ENCODE measurements around the gene FIG4.
"Not testable (repeated sequence)": the region's sequence is repeated elsewhere in the genome, so short reads cannot be mapped to it uniquely, and the experiment has no call there.

Gene FIG4

DNA sequence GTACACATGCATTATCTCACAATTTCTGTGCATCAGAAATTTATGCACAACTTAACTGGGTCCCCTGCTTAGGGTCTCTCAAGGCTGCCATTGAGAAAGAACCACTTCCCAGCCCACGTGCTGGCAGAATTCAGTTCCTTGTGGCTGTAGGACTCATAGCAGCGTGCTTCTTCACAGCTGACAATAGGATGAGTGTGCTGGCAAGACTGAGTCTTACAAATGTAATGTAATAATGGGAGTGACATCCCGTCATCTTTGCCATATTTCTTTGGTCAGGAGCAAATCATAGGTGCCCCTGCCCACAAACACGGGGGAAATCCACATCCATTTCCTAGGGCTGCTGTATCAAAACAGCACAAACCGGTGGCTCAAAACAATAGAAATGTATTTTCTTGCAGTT lies 77.4 kb downstream of the FIG4 start:
- TF ChIP-seq, protein P1, sequence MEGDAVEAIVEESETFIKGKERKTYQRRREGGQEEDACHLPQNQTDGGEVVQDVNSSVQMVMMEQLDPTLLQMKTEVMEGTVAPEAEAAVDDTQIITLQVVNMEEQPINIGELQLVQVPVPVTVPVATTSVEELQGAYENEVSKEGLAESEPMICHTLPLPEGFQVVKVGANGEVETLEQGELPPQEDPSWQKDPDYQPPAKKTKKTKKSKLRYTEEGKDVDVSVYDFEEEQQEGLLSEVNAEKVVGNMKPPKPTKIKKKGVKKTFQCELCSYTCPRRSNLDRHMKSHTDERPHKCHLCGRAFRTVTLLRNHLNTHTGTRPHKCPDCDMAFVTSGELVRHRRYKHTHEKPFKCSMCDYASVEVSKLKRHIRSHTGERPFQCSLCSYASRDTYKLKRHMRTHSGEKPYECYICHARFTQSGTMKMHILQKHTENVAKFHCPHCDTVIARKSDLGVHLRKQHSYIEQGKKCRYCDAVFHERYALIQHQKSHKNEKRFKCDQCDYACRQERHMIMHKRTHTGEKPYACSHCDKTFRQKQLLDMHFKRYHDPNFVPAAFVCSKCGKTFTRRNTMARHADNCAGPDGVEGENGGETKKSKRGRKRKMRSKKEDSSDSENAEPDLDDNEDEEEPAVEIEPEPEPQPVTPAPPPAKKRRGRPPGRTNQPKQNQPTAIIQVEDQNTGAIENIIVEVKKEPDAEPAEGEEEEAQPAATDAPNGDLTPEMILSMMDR (IDR thresholded peaks at IDR 0.05) = no peak
- DNase-seq (ENCODE audit: low spot score) = no peak
- H3K27ac ChIP-seq = no peak overlapping the region
- H3K4me3 ChIP-seq = no peak overlapping the region

DNA sequence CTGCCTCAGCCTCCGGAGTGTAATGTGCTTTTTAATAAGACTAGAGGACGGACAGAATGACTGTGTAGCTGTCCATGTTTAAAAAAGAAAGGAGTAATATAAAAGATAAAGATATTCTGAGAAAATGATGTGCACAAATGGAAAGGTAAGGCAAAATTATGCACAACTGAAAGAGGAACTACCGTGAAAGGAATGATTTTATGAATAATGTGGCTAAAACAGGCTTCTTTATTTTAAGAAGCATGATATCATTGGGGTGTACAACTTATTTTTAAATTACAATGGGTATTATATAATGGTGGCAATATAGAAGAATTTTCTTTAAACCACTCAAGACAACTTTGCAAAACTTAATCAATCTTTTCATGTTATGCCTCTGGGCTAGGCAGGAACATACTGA lies 78.1 kb downstream of the FIG4 start:
- TF ChIP-seq, protein P1 (IDR thresholded peaks at IDR 0.05) = no peak
- no peak overlapping the region for H3K27ac ChIP-seq
- H3K4me3 ChIP-seq = no peak overlapping the region
- DNase-seq (ENCODE audit: low spot score) = no peak

GRCh38 chr6:109770047-109770446 lies 79.0 kb downstream of the FIG4 start:
- no peak overlapping the region for H3K27ac ChIP-seq
- TF ChIP-seq, protein P1 (IDR thresholded peaks at IDR 0.05) = no peak
- no peak for DNase-seq (ENCODE audit: low spot score)
- no peak overlapping the region for H3K4me3 ChIP-seq

DNA sequence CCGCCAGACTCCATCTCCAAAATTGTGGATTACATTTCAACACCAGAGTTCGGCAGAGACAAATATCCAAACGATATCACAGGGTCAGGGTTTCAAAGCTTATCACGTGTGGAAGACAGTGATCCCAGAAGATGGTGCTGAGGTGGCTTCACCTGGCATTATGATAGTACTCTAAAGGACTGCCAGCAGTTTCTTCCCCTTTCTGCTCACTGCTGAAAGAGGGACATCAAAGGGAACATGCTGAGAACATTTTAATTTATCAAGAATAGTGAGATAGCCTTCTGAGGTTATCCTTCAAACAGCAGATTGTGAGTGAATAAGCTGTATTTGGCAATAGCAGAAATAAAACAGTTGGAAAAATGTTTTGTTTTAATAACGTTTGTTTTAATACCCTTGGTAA lies 79.7 kb downstream of the FIG4 start:
- Histone ChIP-seq H3K4me3 (no peak overlapping the region), H3K27ac (no peak overlapping the region)
- no peak for DNase-seq (ENCODE audit: low spot score)
- TF ChIP-seq, protein P1 (IDR thresholded peaks at IDR 0.05) = no peak

GRCh38 chr6:109771939-109772755 lies 81.1 kb downstream of the FIG4 start:
- H3K4me3 ChIP-seq; H3K27ac ChIP-seq; DNase-seq (ENCODE audit: low spot score): not testable (repeated sequence)

DNA sequence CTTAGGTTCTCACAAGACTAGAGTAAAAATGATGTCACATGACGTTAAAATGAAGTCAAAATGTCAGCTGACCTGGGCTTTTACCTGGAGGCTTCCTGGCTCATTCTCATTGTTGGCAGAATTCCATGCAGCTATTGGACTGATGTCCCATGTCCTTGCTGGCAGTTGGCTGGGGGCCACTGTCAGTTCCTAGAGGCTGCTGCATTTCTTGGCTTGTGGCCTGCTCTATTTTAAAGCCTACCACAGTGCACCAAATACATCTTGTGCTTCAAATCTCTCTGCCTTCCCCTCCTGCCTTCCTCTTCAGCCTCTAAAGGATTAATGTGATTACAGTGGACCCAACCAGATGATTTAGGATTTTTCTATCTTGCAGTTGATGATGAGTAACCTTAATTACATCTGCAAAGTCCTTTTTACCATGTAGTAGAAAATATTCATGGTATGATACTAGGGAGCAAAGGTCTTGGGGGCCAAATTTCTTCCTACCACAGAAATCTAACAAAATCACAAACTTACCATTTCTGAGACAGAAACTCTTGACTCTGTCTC lies 81.9 kb downstream of the FIG4 start:
- no peak for DNase-seq (ENCODE audit: low spot score)
- Histone ChIP-seq H3K4me3 (no peak overlapping the region), H3K27ac (no peak overlapping the region)
- TF ChIP-seq, protein P1 (IDR thresholded peaks at IDR 0.05) = no peak

DNA sequence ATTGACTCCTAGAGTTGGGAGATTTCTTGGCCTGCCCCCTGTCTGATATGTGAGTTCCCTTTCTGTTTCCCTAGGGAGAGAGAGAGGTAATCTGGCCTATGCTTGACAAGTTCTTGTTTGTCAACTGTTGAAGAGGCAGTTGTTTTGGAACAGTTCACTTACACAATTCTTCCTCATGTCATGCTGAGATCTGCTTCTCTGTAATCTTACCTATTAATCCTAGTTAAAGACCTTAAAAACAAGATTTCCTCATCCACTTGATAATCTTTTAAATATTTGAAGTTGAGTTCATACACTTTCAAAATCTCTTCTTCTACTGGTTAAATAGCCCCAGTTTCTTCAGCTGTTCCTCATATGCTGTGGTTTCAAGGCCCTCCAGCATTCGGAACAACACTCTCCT lies 89.9 kb downstream of the FIG4 start:
- H3K27ac ChIP-seq = no peak overlapping the region
- DNase-seq (ENCODE audit: low spot score) = no peak
- no peak overlapping the region for H3K4me3 ChIP-seq
- TF ChIP-seq, protein P1 (IDR thresholded peaks at IDR 0.05) = no peak

Measured in coronary artery (tissue), 2 donors.